Esophagus mucosa (tissue), 1 donor: ENCODE results near the gene FAM120AOS. TPM values are rescaled to one million over a fixed set of nuclear protein-coding genes. Genes with fewer than 3 reads are reported as not detected.

Source experiments
- ATAC-seq: fragments of 200-7000 bp; cut with Tn5 transposase; one replicate; pipeline ENCODE4 v1.9.1; 2020
- total RNA-seq: library from RNA; stranded (reverse); gene quantifications from one replicate; pipeline ENCODE4 v1.2.4, GENCODE V29; 2023
- donor health status: DM: yes; HTN: yes; CAD: no.

Gene FAM120AOS
- total RNA-seq, 1 donor from 2014 or later = 28.8 TPM

GRCh38 chr9:93436655-93437407 lies 16.6 kb downstream of the FAM120AOS start:
- ATAC-seq = no peak

GRCh38 chr9:93436218-93436617 lies 17.2 kb downstream of the FAM120AOS start:
- ATAC-seq = no peak

GRCh38 chr9:93435386-93435785 lies 18.0 kb downstream of the FAM120AOS start:
- ATAC-seq = no peak

GRCh38 chr9:93434056-93434455 lies 19.3 kb downstream of the FAM120AOS start:
- ATAC-seq = no peak

- ATAC-seq = no peak
These were observed 20.4 kb downstream of the FAM120AOS start for GRCh38 chr9:93432964-93433363.

GRCh38 chr9:93431539-93432105 lies 21.8 kb downstream of the FAM120AOS start:
- ATAC-seq = no peak

- no peak for ATAC-seq
These were observed 25.6 kb downstream of the FAM120AOS start for GRCh38 chr9:93427655-93428379.

- ATAC-seq = no peak
These were observed 30.3 kb downstream of the FAM120AOS start for GRCh38 chr9:93422977-93423616.

- no peak for ATAC-seq
These were observed 34.4 kb downstream of the FAM120AOS start for GRCh38 chr9:93419023-93419422.

GRCh38 chr9:93417538-93417937 lies 35.8 kb downstream of the FAM120AOS start:
- ATAC-seq = no peak

- ATAC-seq = no peak
These were observed 36.7 kb downstream of the FAM120AOS start for GRCh38 chr9:93416530-93417235.

- no peak for ATAC-seq
These were observed 38.1 kb downstream of the FAM120AOS start for GRCh38 chr9:93415176-93415690.

GRCh38 chr9:93413530-93413929 lies 39.9 kb downstream of the FAM120AOS start:
- no peak for ATAC-seq

GRCh38 chr9:93406371-93406770 lies 47.0 kb downstream of the FAM120AOS start:
- no peak for ATAC-seq

- no peak for ATAC-seq
These were observed 54.9 kb downstream of the FAM120AOS start for GRCh38 chr9:93398471-93398870.

GRCh38 chr9:93397661-93398373 lies 55.6 kb downstream of the FAM120AOS start:
- ATAC-seq = no peak

Other genes starting within 250 kb of the FAM120AOS start
- gene FAM120A, start 1.9 kb downstream of the FAM120AOS start, total RNA-seq = 75.8 TPM
- gene PHF2, start 123.0 kb upstream of the FAM120AOS start, total RNA-seq = 12.1 TPM